Smooth muscle cell (in vitro differentiated cells): ENCODE results near the gene FAM20C. TPM values are rescaled to one million over a fixed set of nuclear protein-coding genes. Genes with fewer than 3 reads are reported as not detected.

Experiments
- DNase-seq: peaks from one replicate; lab custom pipeline; 2025; ENCODE audit not compliant: unreplicated experiment; lab: John Stamatoyannopoulos, UW
- H2AFZ ChIP-seq: fragments of 200-600 bp; sonication (generic); 2 replicates; pipeline ENCODE4 v1.6.0; 2016; ENCODE audit warnings: antibody characterized with exemption, low read depth, mild to moderate bottlenecking
- H3F3A ChIP-seq: fragments of 200-600 bp; sonication (generic); 2 replicates; pipeline ENCODE4 v1.6.0; 2017; ENCODE audit warnings: antibody characterized with exemption, low read depth
- H3K27ac ChIP-seq: fragments of 200-600 bp; sonication (generic); 2 replicates; pipeline ENCODE4 v1.5.1; 2016; ENCODE audit warnings: low read depth, mild to moderate bottlenecking
- H3K27me3 ChIP-seq: fragments of 200-600 bp; sonication (generic); 2 replicates; pipeline ENCODE4 v1.6.1; 2016; ENCODE audit warnings: low read depth, mild to moderate bottlenecking
- H3K36me3 ChIP-seq: fragments of 200-600 bp; sonication (generic); 2 replicates; pipeline ENCODE4 v1.5.1; 2016; ENCODE audit warnings: low read depth
- H3K4me1 ChIP-seq: fragments of 200-600 bp; sonication (generic); 2 replicates; pipeline ENCODE4 v1.5.1; 2016; ENCODE audit warnings: low read depth
- H3K4me2 ChIP-seq: fragments of 200-600 bp; sonication (generic); 2 replicates; pipeline ENCODE4 v1.6.0; 2016; ENCODE audit warnings: mild to moderate bottlenecking
- H3K4me3 ChIP-seq: fragments of 200-600 bp; sonication (generic); 2 replicates; pipeline ENCODE4 v1.5.1; 2016; ENCODE audit warnings: mild to moderate bottlenecking
- H3K79me2 ChIP-seq: fragments of 200-600 bp; sonication (generic); 2 replicates; pipeline ENCODE4 v1.6.0; 2016; ENCODE audit warnings: low read depth, mild to moderate bottlenecking
- H3K9ac ChIP-seq: fragments of 200-600 bp; sonication (generic); 2 replicates; pipeline ENCODE4 v1.6.0; 2016; ENCODE audit warnings: low read depth
- H3K9me3 ChIP-seq: fragments of 200-600 bp; sonication (generic); replicated peaks from 2 replicates; pipeline ENCODE4 v1.5.1; 2016; ENCODE audit warnings: low read depth
- H4K20me1 ChIP-seq: fragments of 200-600 bp; sonication (generic); 2 replicates; pipeline ENCODE4 v1.6.0; 2016; ENCODE audit warnings: low read depth
- CTCF ChIP-seq: fragments of 200-600 bp; sonication (generic); IDR thresholded peaks from 2 replicates; pipeline ENCODE4 v1.5.1; 2017; ENCODE audit warnings: borderline replicate concordance, mild to moderate bottlenecking, antibody characterized with exemption; ENCODE audit not compliant: insufficient read depth, poor library complexity, severe bottlenecking
- WGBS: methylation state at CpG from one replicate; pipeline ENCODE4 v1.1.7; 2016; ENCODE audit warnings: low lambda C conversion rate; 5-methylcytosine and 5-hydroxymethylcytosine counted together
- polyA plus RNA-seq: library from polyadenylated mRNA; unstranded; fragments of >200 nt; fragmentation: Nextera tagmentation; extraction: Ambion mirVana; gene quantifications from 2 replicates; pipeline ENCODE4 v1.2.1, GENCODE V29; 2016
- total RNA-seq: library from RNA; depleted of rRNA; stranded (reverse); fragments of >200 nt; gene quantifications from 2 replicates; pipeline ENCODE4 v1.2.3, GENCODE V29; 2014

FAM20C gene
- total and polyA plus RNA-seq, 2 experiments from 2014 or later, result 5.6 to 6.2 TPM

- no peak overlapping the region for H3K9ac ChIP-seq
- no peaks in the 10 kb centered on the region for H3K27me3 ChIP-seq
- 82% methylated on average over 11 of the region's 11 CpGs for WGBS
These were observed 4.2 kb upstream of the FAM20C start for GRCh38 chr7:188174-188573.

DNA sequence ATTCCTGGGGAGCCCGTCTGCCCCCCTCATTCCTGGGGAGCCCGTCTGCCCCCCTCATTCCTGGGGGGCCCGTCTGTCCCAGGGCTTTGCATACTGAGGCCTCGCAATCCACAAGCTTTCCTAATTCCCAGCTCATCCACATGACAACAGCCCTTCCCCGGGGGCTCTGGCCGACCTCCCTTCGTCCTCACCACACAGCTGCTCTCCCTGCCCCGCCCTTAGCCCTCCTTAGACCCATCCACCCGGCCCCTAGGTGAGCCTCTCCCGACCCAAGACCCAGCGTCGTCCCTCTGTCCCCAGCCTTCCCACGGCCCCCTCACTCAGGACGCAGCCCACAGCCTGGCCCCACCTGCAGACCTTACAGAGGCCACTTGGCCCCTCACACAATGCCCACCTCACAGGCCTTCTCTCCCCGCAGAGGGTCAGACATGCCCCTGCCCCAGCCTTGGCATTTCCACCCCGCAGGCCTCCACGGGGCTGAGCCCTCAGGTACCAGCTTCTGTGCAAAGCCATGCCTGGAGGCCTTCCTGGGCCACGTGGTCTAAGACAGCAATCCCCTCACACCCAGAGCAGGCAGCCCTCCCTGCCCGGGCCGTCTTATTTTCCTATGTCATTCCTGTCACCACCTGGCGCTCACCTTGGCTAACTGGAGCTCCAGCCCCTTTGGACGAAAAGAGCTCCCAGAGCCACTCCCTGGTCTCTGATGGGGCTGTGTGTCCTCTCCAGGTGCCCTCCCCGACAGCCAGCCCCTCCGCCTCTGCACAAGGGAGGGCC lies 3.5 kb upstream of the FAM20C start:
- Histone ChIP-seq H4K20me1 (peaks cover 5% of the 10 kb centered on the region), H3K27me3 (no peaks in the 10 kb centered on the region), H2AFZ (no peak overlapping the region), H3K9ac (no peak overlapping the region), H3F3A (no peaks in the 10 kb centered on the region), H3K36me3 (no peaks in the 10 kb centered on the region), H3K79me2 (no peaks in the 10 kb centered on the region), H3K27ac (no peak overlapping the region), H3K4me2 (no peak overlapping the region), H3K4me1 (peaks cover 4% of the 10 kb centered on the region), H3K4me3 (no peak overlapping the region), H3K9me3 (no peaks in the 10 kb centered on the region)
- DNase-seq, result no peak
- 64% methylated on average over 23 of the region's 24 CpGs for WGBS
- no peak for TF ChIP-seq CTCF

More at GRCh38 chr7:188174-188573, 4.2 kb upstream of the FAM20C start:
- Histone ChIP-seq H3K36me3 (no peaks in the 10 kb centered on the region), H4K20me1 (no peaks in the 10 kb centered on the region), H3K27ac (no peak overlapping the region), H3K4me2 (no peak overlapping the region), H2AFZ (no peak overlapping the region), H3K79me2 (no peaks in the 10 kb centered on the region), H3K4me3 (no peak overlapping the region), H3K4me1 (no peaks in the 10 kb centered on the region), H3K9me3 (no peaks in the 10 kb centered on the region), H3F3A (no peaks in the 10 kb centered on the region)
- no peak for DNase-seq
- no peak for TF ChIP-seq CTCF

GRCh38 chr7:189719-190118 lies 2.7 kb upstream of the FAM20C start:
- Histone ChIP-seq H4K20me1 (peaks cover 9% of the 10 kb centered on the region), H3K27me3 (no peaks in the 10 kb centered on the region), H3K9me3 (no peaks in the 10 kb centered on the region), H3K27ac (no peak overlapping the region), H3K4me3 (no peak overlapping the region), H3K4me1 (peaks cover 12% of the 10 kb centered on the region), H3F3A (no peaks in the 10 kb centered on the region), H3K79me2 (no peaks in the 10 kb centered on the region), H3K36me3 (no peaks in the 10 kb centered on the region), H3K9ac (no peak overlapping the region), H3K4me2 (no peak overlapping the region), H2AFZ (no peak overlapping the region)
- no peak for DNase-seq
- WGBS, result 70% methylated on average over 4 of the region's 4 CpGs
- no peak for TF ChIP-seq CTCF

DNA sequence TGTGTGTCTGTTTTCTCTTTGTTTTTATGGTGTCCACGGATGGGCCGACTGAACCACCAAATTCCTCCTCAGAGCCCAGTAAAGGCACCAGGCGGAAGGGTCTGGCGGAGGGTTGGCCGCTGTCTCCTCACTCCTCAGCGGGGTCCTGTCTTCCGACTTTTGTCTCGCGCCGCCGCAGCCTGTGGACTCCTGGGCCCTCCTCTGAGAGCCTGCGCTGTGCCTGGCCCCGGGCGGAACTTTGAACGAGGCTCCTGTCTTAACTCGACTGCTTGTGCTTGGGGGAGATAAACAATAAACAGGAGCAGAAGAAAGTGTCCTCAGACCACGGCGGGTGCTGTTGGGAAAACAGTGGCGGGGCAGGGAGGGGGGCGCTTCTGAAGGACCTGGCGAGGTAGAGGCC lies 2.2 kb upstream of the FAM20C start:
- Histone ChIP-seq H3K27me3 (no peaks in the 10 kb centered on the region), H3K27ac (no peak overlapping the region), H3K4me3 (no peak overlapping the region), H3K79me2 (no peaks in the 10 kb centered on the region), H3K9me3 (no peaks in the 10 kb centered on the region), H3K9ac (no peak overlapping the region), H3K4me2 (no peak overlapping the region), H3F3A (no peaks in the 10 kb centered on the region), H4K20me1 (peaks cover 13% of the 10 kb centered on the region), H3K36me3 (no peaks in the 10 kb centered on the region), H3K4me1 (peaks cover 15% of the 10 kb centered on the region), H2AFZ (no peak overlapping the region)
- TF ChIP-seq CTCF, result no peak
- DNase-seq, result no peak
- 86% methylated on average over 21 of the region's 21 CpGs for WGBS
